Smooth muscle cell (in vitro differentiated cells): ENCODE measurements around the gene PRR12. TPM values are rescaled to one million over a fixed set of nuclear protein-coding genes. Genes with fewer than 3 reads are reported as not detected.
"Not testable (repeated sequence)": the region's sequence is repeated elsewhere in the genome, so short reads cannot be mapped to it uniquely, and the experiment has no call there.

ENCODE experiments used
- DNase-seq: peaks from one replicate; lab custom pipeline; 2025; ENCODE audit not compliant: unreplicated experiment; lab: John Stamatoyannopoulos, UW
- H2AFZ ChIP-seq: fragments of 200-600 bp; sonication (generic); 2 replicates; pipeline ENCODE4 v1.6.0; 2016; ENCODE audit warnings: antibody characterized with exemption, low read depth, mild to moderate bottlenecking
- H3F3A ChIP-seq: fragments of 200-600 bp; sonication (generic); 2 replicates; pipeline ENCODE4 v1.6.0; 2017; ENCODE audit warnings: antibody characterized with exemption, low read depth
- H3K27ac ChIP-seq: fragments of 200-600 bp; sonication (generic); 2 replicates; pipeline ENCODE4 v1.5.1; 2016; ENCODE audit warnings: low read depth, mild to moderate bottlenecking
- H3K27me3 ChIP-seq: fragments of 200-600 bp; sonication (generic); 2 replicates; pipeline ENCODE4 v1.6.1; 2016; ENCODE audit warnings: low read depth, mild to moderate bottlenecking
- H3K36me3 ChIP-seq: fragments of 200-600 bp; sonication (generic); 2 replicates; pipeline ENCODE4 v1.5.1; 2016; ENCODE audit warnings: low read depth
- H3K4me1 ChIP-seq: fragments of 200-600 bp; sonication (generic); 2 replicates; pipeline ENCODE4 v1.5.1; 2016; ENCODE audit warnings: low read depth
- H3K4me2 ChIP-seq: fragments of 200-600 bp; sonication (generic); 2 replicates; pipeline ENCODE4 v1.6.0; 2016; ENCODE audit warnings: mild to moderate bottlenecking
- H3K4me3 ChIP-seq: fragments of 200-600 bp; sonication (generic); 2 replicates; pipeline ENCODE4 v1.5.1; 2016; ENCODE audit warnings: mild to moderate bottlenecking
- H3K79me2 ChIP-seq: fragments of 200-600 bp; sonication (generic); 2 replicates; pipeline ENCODE4 v1.6.0; 2016; ENCODE audit warnings: low read depth, mild to moderate bottlenecking
- H3K9ac ChIP-seq: fragments of 200-600 bp; sonication (generic); 2 replicates; pipeline ENCODE4 v1.6.0; 2016; ENCODE audit warnings: low read depth
- H3K9me3 ChIP-seq: fragments of 200-600 bp; sonication (generic); replicated peaks from 2 replicates; pipeline ENCODE4 v1.5.1; 2016; ENCODE audit warnings: low read depth
- H4K20me1 ChIP-seq: fragments of 200-600 bp; sonication (generic); 2 replicates; pipeline ENCODE4 v1.6.0; 2016; ENCODE audit warnings: low read depth
- WGBS: methylation state at CpG from one replicate; pipeline ENCODE4 v1.1.7; 2016; ENCODE audit warnings: low lambda C conversion rate; 5-methylcytosine and 5-hydroxymethylcytosine counted together
- polyA plus RNA-seq: library from polyadenylated mRNA; unstranded; fragments of >200 nt; fragmentation: Nextera tagmentation; extraction: Ambion mirVana; gene quantifications from 2 replicates; pipeline ENCODE4 v1.2.1, GENCODE V29; 2016
- total RNA-seq: library from RNA; depleted of rRNA; stranded (reverse); fragments of >200 nt; gene quantifications from 2 replicates; pipeline ENCODE4 v1.2.3, GENCODE V29; 2014
- TF ChIP-seq, protein P1 (sequence below): fragments of 200-600 bp; sonication (generic); IDR thresholded peaks from 2 replicates; pipeline ENCODE4 v1.5.1; 2017; ENCODE audit warnings: borderline replicate concordance, mild to moderate bottlenecking, antibody characterized with exemption; ENCODE audit not compliant: insufficient read depth, poor library complexity, severe bottlenecking

The PRR12 gene
- total and polyA plus RNA-seq, 2 experiments from 2014 or later: 1.7 to 4.5 TPM

DNA sequence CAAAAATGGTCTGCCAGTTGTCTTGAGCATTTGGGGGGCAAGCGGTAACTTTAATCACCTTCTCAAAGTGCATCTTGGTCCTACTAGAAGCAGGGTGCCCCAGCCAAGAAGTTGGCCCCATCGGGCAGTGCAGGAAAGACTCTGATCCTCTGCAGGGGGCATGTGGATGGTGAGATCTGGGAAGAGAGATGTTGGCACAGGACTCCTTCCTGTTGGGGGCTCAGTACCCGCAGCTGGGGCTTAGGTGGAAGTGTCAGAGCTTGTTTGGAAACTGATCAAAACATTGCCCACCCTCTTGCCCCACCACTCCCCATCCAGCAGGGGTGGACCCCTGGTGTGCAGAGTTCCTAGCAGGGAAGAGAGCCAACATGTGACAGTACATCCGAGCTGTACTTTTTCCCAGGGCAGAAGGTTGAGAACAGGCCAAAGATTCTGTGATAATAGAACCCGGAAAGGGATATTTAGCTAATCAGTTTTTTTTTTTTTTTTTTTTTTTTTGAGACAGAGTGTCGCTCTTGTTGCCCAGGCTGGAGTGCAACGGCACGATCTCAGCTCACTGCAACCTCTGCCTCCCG is 40.1 kb downstream of the PRR12 start:
- Histone ChIP-seq H3K27me3 (no peaks in the 10 kb centered on the region), H3K27ac (no peak overlapping the region), H3K4me3 (no peak overlapping the region), H4K20me1 (no peaks in the 10 kb centered on the region), H3K9me3 (no peaks in the 10 kb centered on the region), H3K9ac (no peak overlapping the region), H3K79me2 (no peaks in the 10 kb centered on the region), H2AFZ (no peak overlapping the region), H3K4me2 (no peak overlapping the region), H3F3A (peaks cover 7% of the 10 kb centered on the region), H3K36me3 (no peaks in the 10 kb centered on the region), H3K4me1 (no peaks in the 10 kb centered on the region)
- TF ChIP-seq, protein P1, sequence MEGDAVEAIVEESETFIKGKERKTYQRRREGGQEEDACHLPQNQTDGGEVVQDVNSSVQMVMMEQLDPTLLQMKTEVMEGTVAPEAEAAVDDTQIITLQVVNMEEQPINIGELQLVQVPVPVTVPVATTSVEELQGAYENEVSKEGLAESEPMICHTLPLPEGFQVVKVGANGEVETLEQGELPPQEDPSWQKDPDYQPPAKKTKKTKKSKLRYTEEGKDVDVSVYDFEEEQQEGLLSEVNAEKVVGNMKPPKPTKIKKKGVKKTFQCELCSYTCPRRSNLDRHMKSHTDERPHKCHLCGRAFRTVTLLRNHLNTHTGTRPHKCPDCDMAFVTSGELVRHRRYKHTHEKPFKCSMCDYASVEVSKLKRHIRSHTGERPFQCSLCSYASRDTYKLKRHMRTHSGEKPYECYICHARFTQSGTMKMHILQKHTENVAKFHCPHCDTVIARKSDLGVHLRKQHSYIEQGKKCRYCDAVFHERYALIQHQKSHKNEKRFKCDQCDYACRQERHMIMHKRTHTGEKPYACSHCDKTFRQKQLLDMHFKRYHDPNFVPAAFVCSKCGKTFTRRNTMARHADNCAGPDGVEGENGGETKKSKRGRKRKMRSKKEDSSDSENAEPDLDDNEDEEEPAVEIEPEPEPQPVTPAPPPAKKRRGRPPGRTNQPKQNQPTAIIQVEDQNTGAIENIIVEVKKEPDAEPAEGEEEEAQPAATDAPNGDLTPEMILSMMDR: no peak
- WGBS: 88% methylated on average over 5 of the region's 9 CpGs
- DNase-seq: no peak

DNA sequence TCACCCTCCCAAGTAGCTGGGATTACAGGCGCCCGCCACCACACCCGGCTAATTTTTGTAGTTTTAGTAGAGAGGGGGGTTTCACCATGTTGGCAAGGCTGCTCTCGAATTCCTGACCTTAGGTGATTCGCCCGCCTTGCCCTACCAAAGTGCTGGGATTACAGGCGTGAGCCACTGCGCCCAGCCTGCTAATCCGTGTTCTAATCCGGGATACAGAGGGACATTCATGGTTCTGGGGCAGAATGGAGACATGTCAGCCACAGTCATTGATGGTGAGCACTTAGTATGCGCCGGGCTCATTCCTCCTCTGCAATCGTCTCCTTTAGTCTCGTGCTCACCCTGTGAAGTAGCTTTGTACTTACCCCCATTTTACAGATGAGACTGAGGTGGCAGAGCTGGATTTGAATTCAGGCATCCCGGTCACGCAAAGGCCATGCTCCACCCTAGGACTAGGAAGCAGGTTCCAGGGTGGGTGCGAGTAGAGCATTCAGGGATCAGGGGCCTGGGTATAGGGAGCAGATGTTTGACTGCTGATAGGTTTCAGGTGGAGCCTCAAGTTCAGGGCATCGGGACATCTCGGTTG is 40.7 kb downstream of the PRR12 start:
- Histone ChIP-seq H3K4me1 (no peaks in the 10 kb centered on the region), H3F3A (peaks cover 7% of the 10 kb centered on the region), H3K27me3 (no peaks in the 10 kb centered on the region), H3K36me3 (no peaks in the 10 kb centered on the region), H3K4me2 (no peak overlapping the region), H3K27ac (no peak overlapping the region), H3K9me3 (no peaks in the 10 kb centered on the region), H3K4me3 (no peak overlapping the region), H3K79me2 (no peaks in the 10 kb centered on the region), H3K9ac (no peak overlapping the region), H4K20me1 (no peaks in the 10 kb centered on the region), H2AFZ (no peak overlapping the region)
- WGBS: 93% methylated on average over 19 of the region's 19 CpGs
- TF ChIP-seq, protein P1: no peak
- no peak for DNase-seq

DNA sequence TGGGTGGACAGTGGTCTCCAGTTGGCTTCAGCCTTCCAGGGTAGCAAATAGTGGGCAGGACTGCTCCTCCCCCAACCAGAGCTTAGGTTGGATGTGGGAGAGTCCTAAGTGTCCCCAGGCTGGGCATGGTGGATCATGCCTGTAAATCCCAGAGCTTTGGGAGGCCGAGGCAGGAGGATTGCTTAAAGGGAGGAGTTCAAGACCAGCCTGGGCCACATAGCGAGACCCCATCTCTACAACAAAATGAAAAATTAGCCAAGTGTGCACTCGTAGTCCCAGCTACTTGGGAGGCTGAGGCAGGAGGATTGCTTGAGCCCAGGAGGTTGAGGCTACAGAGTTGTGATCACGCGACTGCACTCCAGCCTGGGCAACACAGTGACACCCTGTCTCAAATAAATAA is 41.6 kb downstream of the PRR12 start:
- no peaks in the 10 kb centered on the region for H3K79me2 ChIP-seq
- H4K20me1 ChIP-seq: no peaks in the 10 kb centered on the region
- no peaks in the 10 kb centered on the region for H3K4me1 ChIP-seq
- no peaks in the 10 kb centered on the region for H3K36me3 ChIP-seq
- no peak overlapping the region for H3K4me2 ChIP-seq
- over 99% methylated on average over 5 of the region's 5 CpGs for WGBS
- no peaks in the 10 kb centered on the region for H3K9me3 ChIP-seq
- no peak for DNase-seq
- no peak overlapping the region for H2AFZ ChIP-seq
- no peak overlapping the region for H3K9ac ChIP-seq
- H3K27ac ChIP-seq: no peak overlapping the region
- no peaks in the 10 kb centered on the region for H3K27me3 ChIP-seq
- no peak overlapping the region for H3K4me3 ChIP-seq
- peaks cover 7% of the 10 kb centered on the region for H3F3A ChIP-seq
- TF ChIP-seq, protein P1: no peak

DNA sequence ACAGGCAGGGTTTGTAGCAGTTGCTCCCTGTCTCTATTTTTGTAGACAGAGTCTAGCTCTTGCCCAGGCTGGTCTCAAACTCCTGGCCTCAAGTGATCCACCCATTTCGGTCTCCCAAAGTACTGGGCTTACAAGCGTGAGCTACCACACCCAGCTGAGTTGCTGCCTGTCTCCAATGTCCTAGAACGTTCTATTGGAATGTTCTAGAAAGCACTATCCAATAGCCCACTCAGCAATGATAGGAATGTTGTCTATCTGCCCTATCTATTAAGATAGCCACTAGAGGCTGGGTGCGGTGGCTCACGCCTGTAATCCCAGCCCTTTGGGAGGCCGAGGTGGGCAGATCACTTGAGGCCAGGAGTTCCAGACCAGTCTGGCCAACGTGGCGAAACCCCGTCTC is 42.3 kb downstream of the PRR12 start:
- H3K27me3 ChIP-seq, H3K4me2 ChIP-seq, H3K27ac ChIP-seq, H3K4me1 ChIP-seq, H3K9me3 ChIP-seq, H3K79me2 ChIP-seq, H4K20me1 ChIP-seq, H3K36me3 ChIP-seq, H2AFZ ChIP-seq, H3K4me3 ChIP-seq, H3F3A ChIP-seq, DNase-seq, H3K9ac ChIP-seq: not testable (repeated sequence)
- 77% methylated on average over 9 of the region's 9 CpGs for WGBS
